Activated CD4-positive, alpha-beta memory T cell treated with anti-CD3 and anti-CD28 coated beads for 36 hours (primary cell): ENCODE measurements around the gene SLC49A3. TPM values are rescaled to one million over a fixed set of nuclear protein-coding genes. Genes with fewer than 3 reads are reported as not detected.
A peak's percentile ranks its signal among the peaks of the same experiment; 100 is the strongest.
"Not testable (repeated sequence)": the region's sequence is repeated elsewhere in the genome, so short reads cannot be mapped to it uniquely, and the experiment has no call there.

ENCODE experiments used
- CTCF ChIA-PET: fragments of 350-600 bp; sonication (Branson Sonifier 250); formaldehyde crosslinking; loops from one replicate; lab custom pipeline; 2021; ENCODE audit warnings: antibody characterized with exemption, inconsistent platforms; lab: Charles Lee
- POLR2A ChIA-PET: fragments of 350-600 bp; sonication (Branson Sonifier 250); formaldehyde crosslinking; loops from one replicate; lab custom pipeline; 2021; ENCODE audit warnings: antibody characterized with exemption; lab: Charles Lee
- DNase-seq: peaks from one replicate; pipeline ENCODE4 v3.0.0-alpha.2; 2020
- H3K27ac Mint-ChIP-seq: one replicate; pipeline ENCODE4 v1.8.0; 2021; ENCODE audit warnings: mixed read lengths
- H3K27me3 Mint-ChIP-seq: one replicate; pipeline ENCODE4 v1.8.0; 2021; ENCODE audit warnings: mixed read lengths
- H3K36me3 Mint-ChIP-seq: one replicate; pipeline ENCODE4 v1.8.0; 2021; ENCODE audit warnings: mixed read lengths
- H3K4me1 Mint-ChIP-seq: one replicate; pipeline ENCODE4 v1.8.0; 2021; ENCODE audit warnings: low read depth, mixed read lengths
- H3K4me3 Mint-ChIP-seq: one replicate; pipeline ENCODE4 v1.8.0; 2021; ENCODE audit warnings: mild to moderate bottlenecking, mixed read lengths
- H3K9me3 Mint-ChIP-seq: one replicate; pipeline ENCODE4 v1.8.0; 2021; ENCODE audit warnings: mixed read lengths
- intact Hi-C: fragments of 100-400 bp; cut with micrococcal nuclease; formaldehyde crosslinking; loops from one replicate; pipeline ENCODE4 v1.15.1; 2023
- total RNA-seq, 2 experiments: library from RNA; stranded (reverse); gene quantifications; one replicate each; pipeline ENCODE4 v1.2.3, GENCODE V29; 2021

SLC49A3 gene
- total RNA-seq, 2 experiments from 2014 or later, result 0.19 TPM; not detected in 1

- intact Hi-C loops, result no loop called here
- ChIA-PET CTCF (no interaction called here), POLR2A (no interaction called here)
- H3K4me1 Mint-ChIP-seq, result peaks cover 5% of the 10 kb centered on the region
- DNase-seq, result no peak
- H3K27ac Mint-ChIP-seq, result no peak overlapping the region
- no peaks in the 10 kb centered on the region for H3K36me3 Mint-ChIP-seq
- H3K27me3 Mint-ChIP-seq, result peaks cover 15% of the 10 kb centered on the region
- no peak overlapping the region for H3K4me3 Mint-ChIP-seq
- H3K9me3 Mint-ChIP-seq, result no peaks in the 10 kb centered on the region
Observed at GRCh38 chr4:650461-650860, 38.5 kb downstream of the SLC49A3 start.

DNA sequence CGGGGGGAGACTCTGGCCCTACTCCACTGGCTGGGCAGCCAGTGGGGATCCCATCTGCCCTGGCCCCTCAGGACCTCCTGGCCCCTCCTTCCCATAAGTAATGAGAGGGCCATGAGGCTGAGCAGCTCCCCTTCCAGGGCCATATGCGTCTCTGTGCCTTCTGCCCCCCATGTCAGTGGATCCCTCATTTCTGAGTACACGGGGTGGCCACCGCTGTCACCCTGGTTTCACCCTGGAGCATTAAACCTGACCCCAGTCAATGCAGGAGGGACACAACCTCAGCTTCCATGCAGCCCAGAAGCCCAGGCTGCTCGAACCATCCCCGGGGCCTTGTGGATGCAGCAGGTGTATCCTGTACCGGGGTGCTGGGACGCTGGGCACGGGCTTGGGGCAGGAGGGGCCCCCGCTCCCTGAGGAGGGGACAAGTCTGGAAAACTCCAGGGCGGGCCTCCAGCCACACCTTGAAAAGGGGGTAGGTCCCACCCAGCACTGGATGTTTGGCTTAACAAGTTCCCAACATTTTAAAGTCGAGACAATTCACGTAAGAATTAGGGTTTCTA lies 39.1 kb downstream of the SLC49A3 start:
- no peaks in the 10 kb centered on the region for H3K36me3 Mint-ChIP-seq
- H3K4me3 Mint-ChIP-seq, result no peak overlapping the region
- peaks cover 5% of the 10 kb centered on the region for H3K4me1 Mint-ChIP-seq
- POLR2A ChIA-PET, result no interaction called here
- peaks cover 17% of the 10 kb centered on the region for H3K27me3 Mint-ChIP-seq
- H3K27ac Mint-ChIP-seq, result no peak overlapping the region
- intact Hi-C loops, result no loop called here
- DNase-seq, result no peak
- H3K9me3 Mint-ChIP-seq, result peaks cover under 1% of the 10 kb centered on the region
- CTCF ChIA-PET, result no interaction called here

GRCh38 chr4:649293-649625 lies 39.7 kb downstream of the SLC49A3 start:
- Mint-ChIP-seq H3K27me3 (peaks cover 18% of the 10 kb centered on the region), H3K36me3 (no peaks in the 10 kb centered on the region), H3K4me3 (no peak overlapping the region), H3K4me1 (peaks cover 5% of the 10 kb centered on the region), H3K9me3 (peaks cover 2% of the 10 kb centered on the region), H3K27ac (no peak overlapping the region)
- POLR2A ChIA-PET, result no interaction called here
- intact Hi-C loops, result no loop called here
- CTCF ChIA-PET, result no interaction called here
- DNase-seq, result no peak

GRCh38 chr4:648579-649292 lies 40.2 kb downstream of the SLC49A3 start:
- intact Hi-C loops, result no loop called here
- no peak for DNase-seq
- Mint-ChIP-seq H3K9me3 (peaks cover 2% of the 10 kb centered on the region), H3K4me3 (no peak overlapping the region), H3K4me1 (peaks cover 5% of the 10 kb centered on the region), H3K27ac (no peak overlapping the region), H3K27me3 (peaks cover 18% of the 10 kb centered on the region), H3K36me3 (no peaks in the 10 kb centered on the region)
- POLR2A ChIA-PET, result no interaction called here
- CTCF ChIA-PET, result interaction anchor here (0.6 kb wide), 1 partner anchor 361 kb away, joined by 4 read pairs; no protein-coding TSS in a partner anchor

DNA sequence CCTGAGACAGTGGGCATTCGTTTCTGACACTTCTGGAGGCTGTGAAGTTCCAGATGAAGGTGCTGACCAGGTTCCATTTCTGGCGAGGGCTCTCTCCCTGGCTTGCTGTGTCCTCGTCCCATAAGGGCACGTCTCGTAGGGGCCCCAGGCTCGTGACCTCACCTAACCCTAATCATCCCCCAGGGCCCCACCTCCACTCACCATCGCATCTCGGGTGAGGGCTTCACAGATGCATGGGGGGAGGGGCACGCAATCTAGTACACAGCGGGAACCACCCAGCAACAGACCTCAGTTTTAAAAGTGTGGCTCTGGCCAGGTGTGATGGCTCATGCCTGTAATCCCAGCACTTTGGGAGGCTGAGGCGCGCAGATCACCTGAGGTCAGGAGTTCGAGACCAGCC lies 41.5 kb downstream of the SLC49A3 start:
- Mint-ChIP-seq H3K27ac (no peak overlapping the region), H3K27me3 (peaks cover 24% of the 10 kb centered on the region), H3K9me3 (peaks cover 7% of the 10 kb centered on the region), H3K4me3 (no peak overlapping the region), H3K4me1 (peaks cover 5% of the 10 kb centered on the region), H3K36me3 (no peaks in the 10 kb centered on the region)
- intact Hi-C loops, result no loop called here
- no peak for DNase-seq
- ChIA-PET POLR2A (no interaction called here), CTCF (interaction anchor here (1.4 kb wide), 1 partner anchor 16 kb away, joined by 4 read pairs; no protein-coding TSS in a partner anchor)

- DNase-seq, result peak; percentile 51
- H3K27ac Mint-ChIP-seq, result peak overlapping the region; percentile 8
- H3K36me3 Mint-ChIP-seq, result no peaks in the 10 kb centered on the region
- peak overlapping the region; percentile 60 for H3K4me3 Mint-ChIP-seq
- peaks cover 20% of the 10 kb centered on the region for H3K27me3 Mint-ChIP-seq
- intact Hi-C loops, result no loop called here
- ChIA-PET CTCF (interaction anchor here (0.9 kb wide), 1 partner anchor 43 kb away, joined by 3 read pairs; no protein-coding TSS in a partner anchor), POLR2A (no interaction called here)
- H3K4me1 Mint-ChIP-seq, result peaks cover 5% of the 10 kb centered on the region
- peaks cover 7% of the 10 kb centered on the region for H3K9me3 Mint-ChIP-seq
Observed at GRCh38 chr4:646460-646859, 42.5 kb downstream of the SLC49A3 start.

DNA sequence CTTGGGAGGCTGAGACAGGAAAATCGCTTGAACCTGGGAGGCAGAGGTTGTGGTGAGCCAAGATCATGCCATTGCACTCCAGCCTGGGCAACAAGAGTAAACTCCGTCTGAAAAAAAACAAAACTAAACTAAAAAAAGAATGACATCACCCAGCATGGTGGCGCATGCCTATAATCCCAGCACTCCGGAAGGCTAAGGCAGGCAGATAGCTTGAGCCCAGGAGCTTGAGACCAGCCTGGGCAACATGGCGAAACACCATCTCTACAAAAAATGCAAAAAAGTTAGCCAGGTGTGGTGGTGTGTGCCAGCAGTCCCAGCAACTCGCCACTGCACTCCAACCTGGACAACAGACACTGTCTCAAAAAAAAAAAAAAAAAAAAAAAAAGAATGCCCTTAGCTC lies 46.6 kb downstream of the SLC49A3 start:
- H3K9me3 Mint-ChIP-seq, intact Hi-C loops, H3K4me1 Mint-ChIP-seq, POLR2A ChIA-PET, H3K4me3 Mint-ChIP-seq, CTCF ChIA-PET, H3K36me3 Mint-ChIP-seq, DNase-seq, H3K27ac Mint-ChIP-seq: not testable (repeated sequence)
- H3K27me3 Mint-ChIP-seq, result peaks cover 29% of the 10 kb centered on the region

DNA sequence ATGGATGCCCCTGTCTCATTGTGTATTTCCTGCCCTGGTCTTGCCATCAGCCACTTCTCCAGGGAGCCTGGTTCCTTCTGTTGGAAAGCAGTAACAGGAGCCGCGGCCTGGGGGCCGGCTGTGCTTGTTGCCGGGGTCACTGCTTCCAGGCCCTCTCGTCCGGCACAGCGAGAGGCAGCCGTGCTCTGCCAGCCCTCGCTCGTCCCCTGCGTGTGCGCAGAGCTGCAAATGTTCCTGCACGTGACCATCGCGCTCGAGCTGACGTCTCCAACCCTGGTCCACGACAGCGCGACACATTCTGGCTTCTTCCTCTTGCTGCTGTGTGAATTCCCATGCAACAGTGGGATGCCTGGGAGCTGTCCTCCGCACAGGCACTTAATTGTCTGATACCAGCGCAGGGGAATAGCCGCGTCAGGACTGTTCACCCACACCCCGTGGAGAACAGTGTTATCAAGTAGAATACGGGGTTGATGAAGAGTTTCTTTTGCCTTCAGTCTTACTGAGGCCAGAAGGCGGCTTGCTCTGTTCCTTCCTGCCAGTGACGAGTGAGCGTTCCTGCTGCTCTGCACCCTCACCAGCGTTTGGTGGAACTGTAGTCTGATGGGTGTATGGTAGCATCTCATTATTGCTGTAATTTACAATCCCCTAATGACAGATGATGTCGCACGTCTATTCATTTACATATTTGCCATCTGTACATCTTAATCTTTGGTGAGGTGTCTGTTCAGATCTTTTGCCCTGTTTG lies 51.2 kb downstream of the SLC49A3 start:
- intact Hi-C loops, result no loop called here
- no peaks in the 10 kb centered on the region for H3K4me1 Mint-ChIP-seq
- H3K4me3 Mint-ChIP-seq, result no peak overlapping the region
- no peaks in the 10 kb centered on the region for H3K36me3 Mint-ChIP-seq
- ChIA-PET CTCF (no interaction called here), POLR2A (no interaction called here)
- H3K27ac Mint-ChIP-seq, result no peak overlapping the region
- no peak for DNase-seq
- peaks cover 2% of the 10 kb centered on the region for H3K9me3 Mint-ChIP-seq
- H3K27me3 Mint-ChIP-seq, result peaks cover 11% of the 10 kb centered on the region

GRCh38 chr4:636628-637159 lies 52.3 kb downstream of the SLC49A3 start:
- Mint-ChIP-seq H3K27me3 (peaks cover 11% of the 10 kb centered on the region), H3K9me3 (peaks cover 8% of the 10 kb centered on the region), H3K4me3 (no peak overlapping the region), H3K27ac (no peak overlapping the region), H3K36me3 (no peaks in the 10 kb centered on the region), H3K4me1 (no peaks in the 10 kb centered on the region)
- intact Hi-C loops, result no loop called here
- ChIA-PET CTCF (no interaction called here), POLR2A (no interaction called here)
- no peak for DNase-seq

DNA sequence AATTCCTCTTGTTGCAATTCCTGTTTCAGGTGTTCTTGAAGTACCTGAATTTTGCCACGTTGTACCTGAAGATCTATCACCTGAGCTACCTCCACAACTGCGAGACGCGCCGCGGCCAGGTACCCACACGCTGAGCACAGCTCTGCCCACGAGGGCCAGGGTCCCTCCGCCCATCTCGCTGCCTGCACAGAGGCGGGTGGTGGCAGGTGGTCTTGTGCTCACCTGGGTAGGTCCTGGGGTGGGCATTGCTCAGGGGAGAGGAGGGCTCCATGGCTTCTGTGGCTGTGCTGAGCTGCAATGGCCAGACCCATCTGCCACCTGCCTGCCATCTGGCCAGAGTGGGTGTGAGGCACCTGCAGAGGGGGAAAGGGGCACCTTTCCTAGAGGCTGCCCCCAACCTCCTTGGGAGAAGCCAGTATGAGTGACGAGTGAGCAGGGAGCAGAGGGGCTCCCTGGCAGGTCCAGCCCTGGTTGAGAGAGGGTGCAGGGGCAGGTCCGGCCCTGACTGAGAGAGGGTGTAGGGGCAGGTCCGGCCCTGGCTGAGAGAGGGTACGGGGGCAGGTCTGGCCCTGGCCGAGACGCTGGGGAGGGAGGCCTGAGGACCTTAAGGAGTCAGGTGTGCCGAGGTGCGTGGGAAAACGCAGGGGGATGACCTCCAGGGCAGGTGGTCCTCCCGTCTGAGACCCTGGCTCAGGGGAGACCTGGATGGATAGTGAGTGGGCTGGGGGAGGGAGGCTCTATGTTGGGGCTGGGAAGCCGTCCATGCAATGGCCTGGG lies 52.9 kb downstream of the SLC49A3 start:
- Mint-ChIP-seq H3K27me3 (peaks cover 9% of the 10 kb centered on the region), H3K36me3 (no peaks in the 10 kb centered on the region), H3K4me1 (no peaks in the 10 kb centered on the region), H3K4me3 (no peak overlapping the region), H3K9me3 (peaks cover 13% of the 10 kb centered on the region), H3K27ac (no peak overlapping the region)
- no peak for DNase-seq
- intact Hi-C loops, result no loop called here
- CTCF ChIA-PET, result no interaction called here
- POLR2A ChIA-PET, result no interaction called here

GRCh38 chr4:635066-635835 lies 53.7 kb downstream of the SLC49A3 start:
- DNase-seq, intact Hi-C loops, POLR2A ChIA-PET, H3K4me1 Mint-ChIP-seq, CTCF ChIA-PET, H3K27me3 Mint-ChIP-seq, H3K36me3 Mint-ChIP-seq, H3K27ac Mint-ChIP-seq, H3K4me3 Mint-ChIP-seq: not testable (repeated sequence)
- H3K9me3 Mint-ChIP-seq, result peaks cover 13% of the 10 kb centered on the region
